Measurements from ENCODE around the gene TNFRSF6B.

The TNFRSF6B gene

DNA sequence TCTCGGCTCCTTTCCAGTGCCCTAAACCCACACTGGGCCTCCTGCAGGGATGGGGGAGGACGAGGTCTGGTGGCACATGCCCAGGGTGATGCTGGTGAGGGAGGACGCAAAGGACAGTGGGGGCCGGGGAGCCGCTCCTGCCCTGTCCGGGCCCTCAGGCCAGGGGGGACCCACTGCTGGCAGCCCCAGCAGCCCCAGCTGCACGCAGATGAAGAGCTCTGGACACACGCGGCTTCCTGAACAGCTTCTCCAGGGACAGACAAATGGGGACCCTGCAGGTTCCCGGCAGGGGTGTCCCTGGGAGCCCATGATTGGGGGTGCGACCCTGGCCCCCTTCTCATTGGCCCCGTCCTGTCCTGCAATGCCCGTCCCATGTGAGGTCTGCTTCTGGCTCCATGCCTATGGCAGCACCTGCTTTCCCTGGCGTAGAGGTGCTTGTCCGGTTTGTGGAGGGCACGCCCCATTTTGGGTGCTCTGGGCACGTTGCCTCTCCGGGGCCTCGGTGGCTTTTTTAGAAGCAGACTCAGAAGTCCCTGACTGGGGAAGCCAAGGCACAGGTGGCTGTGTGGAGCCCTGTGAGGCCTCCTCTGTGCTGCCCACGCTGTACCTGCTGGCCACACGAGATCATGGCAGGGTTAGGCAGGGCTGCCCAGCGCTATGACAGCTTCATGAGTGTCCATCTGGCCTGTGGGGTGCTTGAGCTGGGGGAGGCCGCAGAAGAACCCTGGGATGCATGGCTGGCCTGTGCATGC, 15.4 kb upstream of the TNFRSF6B start:
- no peak overlapping the region for H3K4me3 ChIP-seq (ENCODE audit: low read length)
- TF ChIP-seq, protein P1, sequence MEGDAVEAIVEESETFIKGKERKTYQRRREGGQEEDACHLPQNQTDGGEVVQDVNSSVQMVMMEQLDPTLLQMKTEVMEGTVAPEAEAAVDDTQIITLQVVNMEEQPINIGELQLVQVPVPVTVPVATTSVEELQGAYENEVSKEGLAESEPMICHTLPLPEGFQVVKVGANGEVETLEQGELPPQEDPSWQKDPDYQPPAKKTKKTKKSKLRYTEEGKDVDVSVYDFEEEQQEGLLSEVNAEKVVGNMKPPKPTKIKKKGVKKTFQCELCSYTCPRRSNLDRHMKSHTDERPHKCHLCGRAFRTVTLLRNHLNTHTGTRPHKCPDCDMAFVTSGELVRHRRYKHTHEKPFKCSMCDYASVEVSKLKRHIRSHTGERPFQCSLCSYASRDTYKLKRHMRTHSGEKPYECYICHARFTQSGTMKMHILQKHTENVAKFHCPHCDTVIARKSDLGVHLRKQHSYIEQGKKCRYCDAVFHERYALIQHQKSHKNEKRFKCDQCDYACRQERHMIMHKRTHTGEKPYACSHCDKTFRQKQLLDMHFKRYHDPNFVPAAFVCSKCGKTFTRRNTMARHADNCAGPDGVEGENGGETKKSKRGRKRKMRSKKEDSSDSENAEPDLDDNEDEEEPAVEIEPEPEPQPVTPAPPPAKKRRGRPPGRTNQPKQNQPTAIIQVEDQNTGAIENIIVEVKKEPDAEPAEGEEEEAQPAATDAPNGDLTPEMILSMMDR (conservative IDR thresholded peaks at IDR 0.05; ENCODE audit: low read depth, low read length) = no peak
- DNase-seq (ENCODE audit: low read depth) = no peak

DNA sequence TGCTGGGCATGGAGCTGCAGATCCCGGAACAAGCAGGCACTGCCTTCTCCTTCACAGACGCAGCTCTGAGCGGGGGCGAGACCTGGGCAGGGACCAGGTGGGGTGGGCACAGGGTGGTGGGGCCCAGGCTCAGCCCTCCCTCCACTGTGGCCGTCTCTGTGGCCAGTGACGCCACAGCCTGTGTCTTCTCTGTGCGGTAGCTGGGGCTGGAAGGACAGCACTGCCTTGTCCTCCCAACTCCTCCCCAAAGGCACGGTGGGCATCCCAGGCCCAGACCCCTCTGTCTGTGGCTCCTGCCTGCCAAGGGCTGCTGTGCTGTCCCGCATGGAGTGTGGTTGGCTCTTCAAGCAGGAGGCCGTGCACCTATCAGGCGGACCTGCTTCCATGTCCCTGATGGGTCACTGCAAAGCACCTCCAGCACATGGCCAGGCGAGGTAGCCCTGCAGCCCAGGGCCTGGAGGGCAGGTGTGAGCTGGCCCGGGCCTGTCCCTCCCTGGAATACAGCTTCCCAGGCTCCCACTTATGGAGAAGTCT, 14.8 kb upstream of the TNFRSF6B start:
- no peak overlapping the region for H3K4me3 ChIP-seq (ENCODE audit: low read length)
- DNase-seq (ENCODE audit: low read depth) = no peak
- TF ChIP-seq, protein P1 (conservative IDR thresholded peaks at IDR 0.05; ENCODE audit: low read depth, low read length) = no peak

DNA sequence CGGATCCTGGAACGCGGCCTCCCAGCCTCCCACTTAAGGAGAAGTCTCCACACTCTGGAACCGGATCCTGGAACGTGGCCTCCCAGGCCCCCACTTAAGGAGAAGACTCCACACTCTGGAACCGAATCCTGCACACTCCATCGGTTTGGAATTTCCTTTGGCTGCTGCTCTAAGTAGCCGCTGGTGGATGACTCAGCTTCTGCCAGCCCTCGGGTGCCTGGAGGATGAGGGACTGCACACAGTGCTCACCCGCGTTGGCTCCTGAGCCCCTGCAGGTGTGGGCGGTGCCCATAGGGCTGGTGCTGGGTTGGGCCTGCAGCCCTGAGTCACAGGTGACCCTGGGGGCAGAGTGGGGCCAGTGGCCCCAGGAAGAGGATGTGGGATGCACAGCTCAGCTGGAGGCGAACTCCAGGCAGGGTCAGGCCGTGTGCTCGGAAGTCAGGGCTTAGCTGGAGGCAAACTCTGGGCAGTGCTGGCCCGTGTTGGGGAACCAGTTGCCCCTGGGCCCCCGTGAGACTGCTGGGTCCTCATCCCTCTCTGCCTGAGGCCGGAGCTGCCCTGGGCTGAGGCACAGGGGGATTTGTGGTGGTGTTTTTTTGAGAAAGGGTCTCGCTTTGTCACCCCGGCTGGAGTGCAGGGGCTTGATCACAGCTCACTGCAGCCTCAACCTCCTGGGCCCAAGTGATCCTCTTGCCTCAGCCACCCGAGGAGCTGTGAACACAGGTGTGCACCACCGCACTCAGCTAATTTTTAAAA, 13.9 kb upstream of the TNFRSF6B start:
- TF ChIP-seq, protein P1 (conservative IDR thresholded peaks at IDR 0.05; ENCODE audit: low read depth, low read length) = no peak
- DNase-seq (ENCODE audit: low read depth) = peak; percentile 85
- H3K4me3 ChIP-seq (ENCODE audit: low read length) = no peak overlapping the region

DNA sequence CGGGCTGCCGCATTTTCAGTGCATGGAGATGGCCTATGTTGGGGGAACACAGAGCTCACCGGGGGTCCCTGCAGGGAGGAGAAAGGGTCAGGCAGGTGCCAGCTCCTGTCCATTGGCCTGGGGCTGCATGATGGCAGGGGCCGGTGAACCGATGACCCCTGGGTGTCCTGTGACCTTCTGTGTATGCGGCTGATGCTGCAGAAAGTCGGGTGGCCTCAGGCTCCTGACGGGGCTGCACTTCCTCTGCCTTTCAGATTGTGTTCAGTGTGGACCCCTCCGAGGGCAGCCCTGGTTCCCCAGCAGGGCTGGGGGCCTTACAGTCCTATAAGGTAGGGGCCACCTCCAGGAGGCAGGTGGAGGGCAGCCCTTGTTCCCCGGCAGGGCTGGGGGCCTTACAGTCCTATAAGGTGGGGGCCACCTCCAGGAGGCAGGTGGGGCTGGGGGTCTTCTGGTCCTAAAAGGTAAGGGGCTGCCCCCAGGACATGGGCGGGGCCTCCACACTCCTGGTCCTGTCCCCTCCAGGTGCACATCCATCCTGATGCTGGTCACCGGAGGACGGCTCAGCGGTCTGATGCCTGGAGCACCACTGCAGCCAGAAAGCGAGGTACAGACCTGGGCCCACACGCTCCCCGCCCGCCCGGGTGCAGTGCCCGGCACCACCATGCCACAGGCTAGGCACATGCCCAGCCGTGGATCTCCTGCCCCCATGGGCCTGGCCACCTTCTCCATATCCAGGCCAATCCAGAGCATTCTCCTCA, 11.0 kb upstream of the TNFRSF6B start:
- H3K4me3 ChIP-seq (ENCODE audit: low read length) = no peak overlapping the region
- no peak for DNase-seq (ENCODE audit: low read depth)
- TF ChIP-seq, protein P1 (conservative IDR thresholded peaks at IDR 0.05; ENCODE audit: low read depth, low read length) = no peak

DNA sequence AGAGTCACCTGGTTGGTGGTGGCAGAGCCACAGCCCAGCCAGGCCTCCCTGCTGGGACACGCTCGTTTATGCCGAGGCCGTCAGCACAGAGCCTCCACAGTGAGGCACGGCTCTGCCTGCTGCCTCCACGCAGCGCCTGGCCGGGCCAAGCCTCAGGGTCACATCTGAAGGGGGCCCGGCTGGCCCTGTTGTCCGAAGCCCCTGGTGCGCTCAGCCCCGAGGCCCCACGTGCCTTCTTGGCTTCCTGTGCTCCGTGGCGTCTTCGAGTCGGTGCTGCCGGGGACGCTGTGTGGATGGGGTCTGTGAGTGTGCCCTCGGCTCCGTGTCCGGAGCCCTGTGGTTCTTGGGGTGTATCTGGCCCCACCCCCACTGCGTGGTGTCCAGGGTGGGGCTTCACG, 10.4 kb upstream of the TNFRSF6B start:
- no peak for DNase-seq (ENCODE audit: low read depth)
- TF ChIP-seq, protein P1 (conservative IDR thresholded peaks at IDR 0.05; ENCODE audit: low read depth, low read length) = no peak
- no peak overlapping the region for H3K4me3 ChIP-seq (ENCODE audit: low read length)

DNA sequence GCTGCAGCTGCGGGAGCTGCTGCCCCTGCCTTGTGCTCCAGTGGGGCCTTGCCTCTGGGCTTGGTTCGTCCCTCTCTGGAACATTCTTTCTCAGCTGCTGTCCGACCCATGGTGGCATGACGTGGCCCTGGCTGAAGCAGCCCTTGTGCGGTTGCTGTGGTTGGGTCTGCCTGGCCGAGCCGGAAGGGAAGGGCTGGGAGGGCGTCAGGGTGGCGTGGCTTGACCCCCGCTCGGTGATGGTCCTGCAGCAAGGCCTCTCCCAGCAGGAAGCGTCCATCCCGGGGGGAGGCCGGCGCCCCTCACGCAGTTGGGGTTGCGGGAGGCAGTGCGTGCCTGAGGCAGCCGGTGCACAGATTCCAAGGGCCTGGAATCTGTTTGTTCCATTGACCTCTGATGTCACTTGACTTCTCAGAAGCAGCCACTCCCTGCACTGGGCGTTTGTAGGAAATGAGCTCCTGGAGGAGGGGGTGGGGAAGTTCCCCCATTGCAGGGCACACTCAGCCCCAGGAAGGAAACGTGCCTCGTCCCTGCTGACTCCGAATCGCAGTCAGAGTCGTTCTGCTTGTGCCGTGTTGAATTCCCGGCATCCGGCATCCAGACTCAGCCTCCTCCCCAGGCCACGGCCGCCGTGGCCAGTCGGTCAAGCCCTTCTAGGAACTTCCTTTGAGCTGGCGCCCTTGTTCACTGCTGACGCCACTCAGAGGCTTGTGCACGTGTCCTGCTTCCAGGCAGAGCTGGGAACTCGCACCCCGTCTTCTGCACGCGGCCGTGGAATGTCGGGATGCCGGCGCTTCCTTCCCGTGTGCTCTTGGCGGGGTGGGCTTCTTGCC, 9.7 kb upstream of the TNFRSF6B start:
- DNase-seq (ENCODE audit: low read depth) = peak; percentile 54
- no peak overlapping the region for H3K4me3 ChIP-seq (ENCODE audit: low read length)
- TF ChIP-seq, protein P1 (conservative IDR thresholded peaks at IDR 0.05; ENCODE audit: low read depth, low read length) = no peak

Data from retinal pigment epithelial cell (primary cell).